WI38 (cell line): ENCODE data around the gene SIPA1L3.

Experiments used
- H3K4me3 ChIP-seq: 2 replicates; pipeline ENCODE4 v1.5.1; 2011; ENCODE audit warnings: low read depth, mild to moderate bottlenecking, control low read depth, low read length
- CTCF ChIP-seq: IDR thresholded peaks from 2 replicates; pipeline ENCODE4 v1.5.1; 2012; ENCODE audit warnings: low read depth, mild to moderate bottlenecking, control low read depth, low read length

The SIPA1L3 gene

DNA sequence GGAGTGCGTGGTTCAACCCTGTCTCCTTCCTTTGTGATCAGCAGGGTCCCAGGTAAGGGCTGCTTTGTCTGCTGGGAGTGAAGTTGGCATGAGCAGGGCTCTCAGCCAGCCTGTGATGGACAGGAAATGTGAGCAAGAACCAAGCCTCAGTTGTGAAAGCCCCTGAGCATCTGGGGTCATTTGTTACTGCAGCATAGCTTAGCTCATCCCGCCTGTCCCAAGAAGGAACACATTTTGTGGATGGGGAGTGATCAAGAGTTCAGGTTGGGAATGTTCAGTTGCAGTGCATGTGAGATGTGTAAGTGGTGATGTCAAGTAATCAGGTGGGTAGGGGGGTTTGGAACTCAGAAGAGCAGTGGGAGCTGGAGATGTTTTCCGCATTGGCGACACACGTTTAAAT, 164.6 kb downstream of the SIPA1L3 start:
- no peak for TF ChIP-seq CTCF
- no peak overlapping the region for H3K4me3 ChIP-seq

GRCh38 chr19:38072776-38073750, 166.1 kb downstream of the SIPA1L3 start:
- no peak for TF ChIP-seq CTCF
- no peak overlapping the region for H3K4me3 ChIP-seq

DNA sequence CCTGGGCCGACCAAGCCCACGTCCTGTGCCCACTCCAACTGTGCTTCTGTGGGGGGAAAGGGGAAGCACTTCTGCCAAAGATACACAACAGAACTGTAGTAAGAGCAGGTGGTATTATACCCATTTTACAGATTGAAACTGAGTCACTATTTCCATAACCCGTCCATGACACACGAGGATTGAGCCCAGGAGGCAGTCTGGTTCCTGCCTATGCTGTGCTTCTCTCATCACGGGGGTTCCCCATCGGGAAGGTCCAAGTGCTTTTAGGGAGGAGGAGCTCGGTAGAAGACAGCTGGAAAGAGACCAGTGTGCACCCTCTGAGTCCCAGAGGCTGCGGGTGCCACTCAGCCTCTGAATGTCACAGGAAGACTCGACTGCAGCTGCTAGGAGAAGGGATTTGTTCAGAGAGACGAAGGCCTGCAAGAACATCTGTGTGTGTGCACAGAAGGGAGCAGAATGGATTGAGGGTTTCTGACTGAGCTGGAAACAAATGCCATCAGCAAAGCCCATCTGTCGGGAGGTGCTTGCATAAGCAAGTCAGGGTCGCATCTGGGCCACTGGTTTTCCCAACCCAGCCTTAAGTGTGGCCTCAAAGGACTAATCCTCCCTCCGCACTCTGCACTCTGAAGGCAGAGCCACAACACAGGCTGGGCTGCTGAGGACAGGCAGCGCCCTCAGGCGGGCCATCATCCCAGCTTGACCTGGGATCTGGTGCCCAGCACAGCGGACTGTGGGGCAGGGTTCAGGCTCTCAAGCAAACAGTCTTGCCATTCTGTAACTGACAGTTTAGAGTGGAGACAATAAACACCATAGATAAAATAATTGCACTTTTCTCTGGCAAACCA, 167.1 kb downstream of the SIPA1L3 start:
- no peak overlapping the region for H3K4me3 ChIP-seq
- TF ChIP-seq CTCF: no peak

- no peak for TF ChIP-seq CTCF
- H3K4me3 ChIP-seq: no peak overlapping the region
Measured at GRCh38 chr19:38076337-38076736, 169.3 kb downstream of the SIPA1L3 start.

DNA sequence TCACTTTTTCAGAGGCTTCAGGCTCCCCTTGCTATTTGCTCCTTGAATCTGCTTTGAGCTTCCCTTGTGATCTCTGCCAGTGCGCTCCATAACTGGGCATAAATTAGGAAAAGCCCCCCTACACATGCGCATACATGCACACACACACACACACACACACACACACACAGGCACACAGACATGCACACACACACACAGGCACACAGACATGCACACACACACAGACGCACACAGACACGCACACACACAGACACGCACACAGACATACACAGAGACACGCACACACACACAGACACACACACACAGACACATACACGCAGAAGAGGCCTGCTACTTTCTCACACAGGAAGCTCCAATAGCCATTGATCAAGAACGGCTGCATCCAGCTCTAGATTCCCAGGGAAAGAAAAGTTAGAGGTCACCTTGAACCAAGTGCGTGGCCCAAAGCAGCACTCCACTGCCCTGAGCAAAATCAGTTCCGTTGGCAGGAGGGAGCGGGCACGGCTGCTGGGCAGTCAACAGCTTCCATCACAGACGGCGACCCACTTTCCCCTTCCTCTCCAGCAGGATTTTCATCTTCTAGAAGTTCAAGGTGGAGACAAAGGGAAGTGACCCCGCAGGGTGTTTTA, 171.4 kb downstream of the SIPA1L3 start:
- TF ChIP-seq CTCF: no peak
- H3K4me3 ChIP-seq: no peak overlapping the region

- no peak for TF ChIP-seq CTCF
- H3K4me3 ChIP-seq: no peak overlapping the region
Measured at GRCh38 chr19:38079926-38080380, 172.9 kb downstream of the SIPA1L3 start.
